ENCODE measurements around the gene ZCCHC14. TPM values are rescaled to one million over a fixed set of nuclear protein-coding genes. Genes with fewer than 3 reads are reported as not detected.
"Not testable (repeated sequence)": the region's sequence is repeated elsewhere in the genome, so short reads cannot be mapped to it uniquely, and the experiment has no call there.

Gene ZCCHC14
- total RNA-seq, 1 experiment from 2014 or later: 37.8 TPM

GRCh38 chr16:87477209-87477981, 15.4 kb downstream of the ZCCHC14 start:
- H3K9ac ChIP-seq (ENCODE audit: low read length); H2AFZ ChIP-seq (ENCODE audit: low read depth, low read length, poor library complexity, severe bottlenecking); DNase-seq (ENCODE audit: low read depth, low spot score); intact Hi-C loops (cut with micrococcal nuclease); H3K4me1 ChIP-seq (ENCODE audit: control insufficient read depth in 1 of 2, insufficient read depth in 2 of 2, low read length in 2 of 2); CTCF ChIA-PET; RAD21 ChIA-PET (ENCODE audit: low non-redundant PET in 1 of 2, low total read pairs in 2 of 2, uncharacterized antibody in 2 of 2, unreplicated experiment in 2 of 2); H3K27me3 ChIP-seq (ENCODE audit: insufficient read depth, low read length); BruUV-seq (replicated peaks); H3K9me2 ChIP-seq (ENCODE audit: insufficient read depth); POLR2A ChIA-PET; ATAC-seq; H3K9me3 ChIP-seq (ENCODE audit: control insufficient read depth in 1 of 2, insufficient read depth in 1 of 2, low read depth in 1 of 2, low read length in 2 of 2); H4K20me1 ChIP-seq (ENCODE audit: insufficient read depth); H3K36me3 ChIP-seq (ENCODE audit: control insufficient read depth in 1 of 2, insufficient read depth in 2 of 2, low read length in 2 of 2); H3K27ac ChIP-seq (ENCODE audit: low read depth, low read length); H3K4me3 ChIP-seq (replicated peaks in 1 of 2; ENCODE audit: low read depth in 1 of 2, low read length in 2 of 2); H3K4me2 ChIP-seq (ENCODE audit: low read length): not testable (repeated sequence)
- peaks cover 91% of the 10 kb centered on the region for H3K79me2 ChIP-seq (ENCODE audit: insufficient read depth, low read length)

GRCh38 chr16:87474566-87474996, 18.2 kb downstream of the ZCCHC14 start:
- BruUV-seq (replicated peaks): no TSS peak
- H3K27ac ChIP-seq (ENCODE audit: low read depth, low read length): no peak overlapping the region
- H3K36me3 ChIP-seq (ENCODE audit: control insufficient read depth in 1 of 2, insufficient read depth in 2 of 2, low read length in 2 of 2): no peaks in the 10 kb centered on the region; a peak in 1 of 4 replicates
- H3K27me3 ChIP-seq (ENCODE audit: insufficient read depth, low read length): no peaks in the 10 kb centered on the region
- H2AFZ ChIP-seq (ENCODE audit: low read depth, low read length, poor library complexity, severe bottlenecking): no peak overlapping the region
- no peaks in the 10 kb centered on the region for H3K9me2 ChIP-seq (ENCODE audit: insufficient read depth)
- no peak overlapping the region for H3K9ac ChIP-seq (ENCODE audit: low read length)
- ChIA-PET CTCF (interaction anchor here (1.4 kb wide), 1 partner anchor 13 kb away, joined by 8 read pairs; no protein-coding TSS in a partner anchor), POLR2A (no interaction called here), RAD21 (ENCODE audit: low non-redundant PET in 1 of 2, low total read pairs in 2 of 2, uncharacterized antibody in 2 of 2, unreplicated experiment in 2 of 2) (no interaction called here)
- peaks cover 18% of the 10 kb centered on the region for H4K20me1 ChIP-seq (ENCODE audit: insufficient read depth)
- peaks cover 94% of the 10 kb centered on the region for H3K79me2 ChIP-seq (ENCODE audit: insufficient read depth, low read length)
- ATAC-seq (no peak), DNase-seq (ENCODE audit: low read depth, low spot score) (no peak)
- intact Hi-C loops (cut with micrococcal nuclease): no loop called here
- H3K4me1 ChIP-seq (ENCODE audit: control insufficient read depth in 1 of 2, insufficient read depth in 2 of 2, low read length in 2 of 2): no peaks in the 10 kb centered on the region
- no peaks in the 10 kb centered on the region for H3K9me3 ChIP-seq (ENCODE audit: control insufficient read depth in 1 of 2, insufficient read depth in 1 of 2, low read depth in 1 of 2, low read length in 2 of 2)
- no peak overlapping the region for H3K4me2 ChIP-seq (ENCODE audit: low read length)
- no peak overlapping the region for H3K4me3 ChIP-seq (replicated peaks in 1 of 2; ENCODE audit: low read depth in 1 of 2, low read length in 2 of 2)
- no peak for TF ChIP-seq POLR2AphosphoS5 (IDR thresholded peaks at IDR 0.05; ENCODE audit: low read depth, low read length)
- TF ChIP-seq POLR2A (IDR thresholded peaks at IDR 0.05; ENCODE audit: borderline replicate concordance, extremely low read depth, insufficient read depth, insufficient read length): no peak
- TF ChIP-seq EZH2 (IDR thresholded peaks at IDR 0.05): no peak
- TF ChIP-seq FOSL1 (IDR thresholded peaks at IDR 0.05; ENCODE audit: low read depth): no peak
- TF ChIP-seq, protein P1, sequence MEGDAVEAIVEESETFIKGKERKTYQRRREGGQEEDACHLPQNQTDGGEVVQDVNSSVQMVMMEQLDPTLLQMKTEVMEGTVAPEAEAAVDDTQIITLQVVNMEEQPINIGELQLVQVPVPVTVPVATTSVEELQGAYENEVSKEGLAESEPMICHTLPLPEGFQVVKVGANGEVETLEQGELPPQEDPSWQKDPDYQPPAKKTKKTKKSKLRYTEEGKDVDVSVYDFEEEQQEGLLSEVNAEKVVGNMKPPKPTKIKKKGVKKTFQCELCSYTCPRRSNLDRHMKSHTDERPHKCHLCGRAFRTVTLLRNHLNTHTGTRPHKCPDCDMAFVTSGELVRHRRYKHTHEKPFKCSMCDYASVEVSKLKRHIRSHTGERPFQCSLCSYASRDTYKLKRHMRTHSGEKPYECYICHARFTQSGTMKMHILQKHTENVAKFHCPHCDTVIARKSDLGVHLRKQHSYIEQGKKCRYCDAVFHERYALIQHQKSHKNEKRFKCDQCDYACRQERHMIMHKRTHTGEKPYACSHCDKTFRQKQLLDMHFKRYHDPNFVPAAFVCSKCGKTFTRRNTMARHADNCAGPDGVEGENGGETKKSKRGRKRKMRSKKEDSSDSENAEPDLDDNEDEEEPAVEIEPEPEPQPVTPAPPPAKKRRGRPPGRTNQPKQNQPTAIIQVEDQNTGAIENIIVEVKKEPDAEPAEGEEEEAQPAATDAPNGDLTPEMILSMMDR (IDR thresholded peaks at IDR 0.05 in 2 of 3, conservative IDR thresholded peaks at IDR 0.05 in 1 of 3; ENCODE audit: borderline replicate concordance in 1 of 3, insufficient read depth in 1 of 3, low read depth in 2 of 3, low read length in 2 of 3): no peak
- TF ChIP-seq, protein P2, sequence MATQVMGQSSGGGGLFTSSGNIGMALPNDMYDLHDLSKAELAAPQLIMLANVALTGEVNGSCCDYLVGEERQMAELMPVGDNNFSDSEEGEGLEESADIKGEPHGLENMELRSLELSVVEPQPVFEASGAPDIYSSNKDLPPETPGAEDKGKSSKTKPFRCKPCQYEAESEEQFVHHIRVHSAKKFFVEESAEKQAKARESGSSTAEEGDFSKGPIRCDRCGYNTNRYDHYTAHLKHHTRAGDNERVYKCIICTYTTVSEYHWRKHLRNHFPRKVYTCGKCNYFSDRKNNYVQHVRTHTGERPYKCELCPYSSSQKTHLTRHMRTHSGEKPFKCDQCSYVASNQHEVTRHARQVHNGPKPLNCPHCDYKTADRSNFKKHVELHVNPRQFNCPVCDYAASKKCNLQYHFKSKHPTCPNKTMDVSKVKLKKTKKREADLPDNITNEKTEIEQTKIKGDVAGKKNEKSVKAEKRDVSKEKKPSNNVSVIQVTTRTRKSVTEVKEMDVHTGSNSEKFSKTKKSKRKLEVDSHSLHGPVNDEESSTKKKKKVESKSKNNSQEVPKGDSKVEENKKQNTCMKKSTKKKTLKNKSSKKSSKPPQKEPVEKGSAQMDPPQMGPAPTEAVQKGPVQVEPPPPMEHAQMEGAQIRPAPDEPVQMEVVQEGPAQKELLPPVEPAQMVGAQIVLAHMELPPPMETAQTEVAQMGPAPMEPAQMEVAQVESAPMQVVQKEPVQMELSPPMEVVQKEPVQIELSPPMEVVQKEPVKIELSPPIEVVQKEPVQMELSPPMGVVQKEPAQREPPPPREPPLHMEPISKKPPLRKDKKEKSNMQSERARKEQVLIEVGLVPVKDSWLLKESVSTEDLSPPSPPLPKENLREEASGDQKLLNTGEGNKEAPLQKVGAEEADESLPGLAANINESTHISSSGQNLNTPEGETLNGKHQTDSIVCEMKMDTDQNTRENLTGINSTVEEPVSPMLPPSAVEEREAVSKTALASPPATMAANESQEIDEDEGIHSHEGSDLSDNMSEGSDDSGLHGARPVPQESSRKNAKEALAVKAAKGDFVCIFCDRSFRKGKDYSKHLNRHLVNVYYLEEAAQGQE (IDR thresholded peaks at IDR 0.05; ENCODE audit: low read depth): no peak
- TF ChIP-seq TCF7L2 (IDR thresholded peaks at IDR 0.05; ENCODE audit: borderline replicate concordance, extremely low read depth, insufficient read depth, insufficient read length): no peak
- no peak for TF ChIP-seq ZFX (IDR thresholded peaks at IDR 0.05)
- no peak for TF ChIP-seq EGR1 (IDR thresholded peaks at IDR 0.05; ENCODE audit: low read depth)
- no peak for TF ChIP-seq CEBPB (IDR thresholded peaks at IDR 0.05; ENCODE audit: low read depth)
- no peak for TF ChIP-seq CBX3 (IDR thresholded peaks at IDR 0.05; ENCODE audit: low read depth)
- TF ChIP-seq, protein P3, sequence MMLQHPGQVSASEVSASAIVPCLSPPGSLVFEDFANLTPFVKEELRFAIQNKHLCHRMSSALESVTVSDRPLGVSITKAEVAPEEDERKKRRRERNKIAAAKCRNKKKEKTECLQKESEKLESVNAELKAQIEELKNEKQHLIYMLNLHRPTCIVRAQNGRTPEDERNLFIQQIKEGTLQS (IDR thresholded peaks at IDR 0.05): no peak

Data from HCT116 (cell line).